Right lobe of liver (tissue), 6 donors: Measurements from ENCODE around the gene COQ9. TPM values are rescaled to one million over a fixed set of nuclear protein-coding genes. Genes with fewer than 3 reads are reported as not detected.

ENCODE experiments used
- ATAC-seq, 4 donors: fragments of 200-7000 bp; cut with Tn5 transposase; one replicate each; pipeline ENCODE4 v1.9.1; 2020; ENCODE audit warnings: mild to moderate bottlenecking in 4 of 4, moderate library complexity in 4 of 4
- DNase-seq, 3 donors: peaks; one replicate each; pipeline ENCODE4 v3.0.0-alpha.2; 2020
- H3K27ac ChIP-seq, 3 donors: fragments of 200-600 bp; one replicate each; pipeline ENCODE4 v1.8.0; 2022
- H3K27me3 ChIP-seq, 2 donors: fragments of 200-600 bp; one replicate each; pipeline ENCODE4 v1.8.0; 2022
- H3K36me3 ChIP-seq, 4 donors: fragments of 200-600 bp; sonication (generic) in 1 of 4; one replicate each; pipeline versions ENCODE4 v1.5.1 to v1.8.0; 2017 to 2022; ENCODE audit warnings: control low read depth in 1 of 4
- H3K4me1 ChIP-seq, 4 donors: fragments of 200-600 bp; sonication (generic) in 1 of 4; one replicate each; pipeline versions ENCODE4 v1.5.1 to v1.8.0; 2017 to 2022; ENCODE audit warnings: control low read depth in 1 of 4
- H3K4me3 ChIP-seq, 3 donors: fragments of 200-600 bp; one replicate each; pipeline ENCODE4 v1.8.0; 2022
- H3K9me3 ChIP-seq, 4 donors: fragments of 200-600 bp; sonication (generic) in 1 of 4; one replicate each; pipeline versions ENCODE4 v1.5.1 to v1.8.0; 2017 to 2022; ENCODE audit warnings: control low read depth in 1 of 4
- POLR2A ChIP-seq: fragments of 450-650 bp; IDR thresholded peaks from one replicate; pipeline ENCODE4 v1.6.1; 2017; ENCODE audit warnings: antibody characterized with exemption, mild to moderate bottlenecking
- WGBS: methylation state at CpG from one replicate; pipeline ENCODE4 v1.1.6; 2018; ENCODE audit warnings: low coverage, low lambda C conversion rate; ENCODE audit not compliant: insufficient coverage; ENCODE audit errors: missing lambda C conversion rate; 5-methylcytosine and 5-hydroxymethylcytosine counted together
- intact Hi-C, 2 donors: fragments of 100-400 bp; cut with DNase I; formaldehyde crosslinking; loops; one replicate each; pipeline versions ENCODE4 v1.11.2 to v1.14.1; 2022
- total RNA-seq, 6 experiments: library from RNA; depleted of rRNA in 2 of 6; stranded (reverse); fragments of >200 nt in 2 of 6; fragmentation: NEBNext Ultra II Directional in 3 of 6; extraction: Animal tissue kit (Norgen Biotek cat#: 25700) in 3 of 6; gene quantifications; one replicate each; pipeline versions ENCODE4 v1.1.0 to v1.2.4, GENCODE V29; 2016 to 2023
- TF ChIP-seq, protein P1 (sequence below), 4 donors: fragments of 200-600 bp in 3 of 4; fragments of 450-650 bp in 1 of 4; IDR thresholded peaks; one replicate each; pipeline versions ENCODE4 v1.5.1 to v1.8.0; 2016 to 2022; ENCODE audit warnings: antibody characterized with exemption in 4 of 4, mild to moderate bottlenecking in 2 of 4
- donor health status: DM: no; HTN: yes; CAD: no.
- donor health status: DM: no; HTN: no; CAD: no.
- donor health status: DM: no; HTN: no; CAD: no.
- donor health status: DM: no; HTN: yes; CAD: no.
- donor health status: DM: no; HTN: yes; CAD: no.

COQ9 gene
- total RNA-seq, 6 experiments from 2014 or later: 43.2 to 81.4 (median 55.3) TPM

DNA sequence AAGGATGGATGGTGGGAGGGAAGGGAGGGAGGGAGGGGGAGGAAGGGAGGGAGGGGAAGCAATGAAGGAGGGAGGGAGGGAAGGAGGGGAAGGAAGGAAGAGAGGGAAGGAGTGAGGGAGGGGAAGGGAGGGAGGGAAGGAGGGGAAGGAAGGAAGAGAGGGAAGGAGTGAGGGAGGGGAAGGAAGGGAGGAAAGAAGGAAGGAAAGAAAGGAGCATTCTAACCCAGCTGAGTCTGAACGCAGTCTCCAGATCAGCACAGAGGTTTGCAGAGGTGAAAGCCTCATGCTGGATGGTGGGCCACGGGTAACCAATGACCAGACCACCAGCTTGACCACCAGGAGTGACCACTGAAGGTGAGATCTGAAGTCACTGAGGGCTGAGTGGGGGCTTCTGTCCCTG lies 24.1 kb upstream of the COQ9 start:
- Histone ChIP-seq H3K36me3 (peaks cover 0 to 6% (median 2%) of the 10 kb centered on the region in 4 donors), H3K4me3 (no peak overlapping the region), H3K9me3 (no peaks in the 10 kb centered on the region), H3K27me3 (no peaks in the 10 kb centered on the region), H3K27ac (no peak overlapping the region), H3K4me1 (peaks cover 0 to 9% (median 3%) of the 10 kb centered on the region in 4 donors)
- WGBS: 58% methylated on average over 2 of the region's 2 CpGs
- ATAC-seq: no peak
- no peak for DNase-seq
- TF ChIP-seq POLR2A: no peak
- TF ChIP-seq, protein P1, sequence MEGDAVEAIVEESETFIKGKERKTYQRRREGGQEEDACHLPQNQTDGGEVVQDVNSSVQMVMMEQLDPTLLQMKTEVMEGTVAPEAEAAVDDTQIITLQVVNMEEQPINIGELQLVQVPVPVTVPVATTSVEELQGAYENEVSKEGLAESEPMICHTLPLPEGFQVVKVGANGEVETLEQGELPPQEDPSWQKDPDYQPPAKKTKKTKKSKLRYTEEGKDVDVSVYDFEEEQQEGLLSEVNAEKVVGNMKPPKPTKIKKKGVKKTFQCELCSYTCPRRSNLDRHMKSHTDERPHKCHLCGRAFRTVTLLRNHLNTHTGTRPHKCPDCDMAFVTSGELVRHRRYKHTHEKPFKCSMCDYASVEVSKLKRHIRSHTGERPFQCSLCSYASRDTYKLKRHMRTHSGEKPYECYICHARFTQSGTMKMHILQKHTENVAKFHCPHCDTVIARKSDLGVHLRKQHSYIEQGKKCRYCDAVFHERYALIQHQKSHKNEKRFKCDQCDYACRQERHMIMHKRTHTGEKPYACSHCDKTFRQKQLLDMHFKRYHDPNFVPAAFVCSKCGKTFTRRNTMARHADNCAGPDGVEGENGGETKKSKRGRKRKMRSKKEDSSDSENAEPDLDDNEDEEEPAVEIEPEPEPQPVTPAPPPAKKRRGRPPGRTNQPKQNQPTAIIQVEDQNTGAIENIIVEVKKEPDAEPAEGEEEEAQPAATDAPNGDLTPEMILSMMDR (IDR thresholded peaks at IDR 0.05): no peak
- intact Hi-C loops: loop anchor here (5.0 to 10.0 kb wide), 2 partner anchors 92 to 94 kb away; no protein-coding TSS in a partner anchor

DNA sequence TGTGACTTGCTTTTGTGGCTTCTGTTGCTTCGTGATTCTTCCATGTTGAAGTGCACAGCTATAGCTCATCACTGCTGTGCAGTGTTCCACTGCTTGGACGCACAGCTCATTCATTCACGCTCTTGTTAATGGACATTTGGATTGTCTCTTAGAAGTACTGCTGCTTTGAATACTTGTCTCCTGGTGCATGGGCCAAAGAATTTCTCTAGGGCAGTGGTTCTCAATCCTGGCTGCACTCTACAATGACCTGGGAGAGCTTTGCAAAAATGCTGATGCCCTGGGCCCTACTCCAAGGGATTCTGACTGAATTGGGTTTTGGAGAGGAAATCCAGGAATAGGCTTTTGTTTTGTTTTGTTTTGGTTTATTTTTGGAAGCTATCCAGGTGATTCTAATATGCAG lies 22.7 kb upstream of the COQ9 start:
- DNase-seq (no peak), ATAC-seq (no peak)
- no peaks in the 10 kb centered on the region for H3K4me1 ChIP-seq
- peaks cover 0 to 18% (median 10%) of the 10 kb centered on the region in 4 donors for H3K36me3 ChIP-seq
- H3K4me3 ChIP-seq: no peak overlapping the region
- H3K27ac ChIP-seq: no peak overlapping the region
- intact Hi-C loops: loop anchor here (5.0 to 10.0 kb wide), 2 partner anchors 90 to 93 kb away; no protein-coding TSS in a partner anchor
- TF ChIP-seq, protein P1 (IDR thresholded peaks at IDR 0.05): no peak
- TF ChIP-seq POLR2A: no peak
- H3K9me3 ChIP-seq: no peaks in the 10 kb centered on the region
- H3K27me3 ChIP-seq: no peaks in the 10 kb centered on the region
- WGBS: 67% methylated on average over 1 of the region's 3 CpGs

DNA sequence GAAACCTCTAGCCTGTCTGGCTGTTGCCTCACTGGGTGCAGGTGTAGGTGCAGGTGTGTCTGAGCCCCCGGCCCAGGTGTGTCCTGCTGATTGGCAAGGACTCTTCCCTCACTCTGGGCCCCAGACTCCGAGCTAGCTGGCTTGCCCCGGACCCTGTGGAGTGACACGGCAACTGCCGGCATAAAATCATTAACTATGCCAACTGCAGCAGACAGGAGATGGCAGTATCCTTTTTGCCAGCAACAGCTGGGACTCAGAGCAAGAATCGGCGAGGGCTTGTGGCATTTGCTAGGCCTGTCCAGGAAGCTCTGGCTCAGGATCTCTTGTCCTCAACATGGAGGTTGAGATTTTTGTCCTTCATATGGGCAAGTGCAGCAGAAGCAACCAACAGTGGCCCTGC lies 20.9 kb upstream of the COQ9 start:
- TF ChIP-seq, protein P1 (IDR thresholded peaks at IDR 0.05): no peak
- TF ChIP-seq POLR2A: no peak
- WGBS: 70% methylated on average over 2 of the region's 7 CpGs

DNA sequence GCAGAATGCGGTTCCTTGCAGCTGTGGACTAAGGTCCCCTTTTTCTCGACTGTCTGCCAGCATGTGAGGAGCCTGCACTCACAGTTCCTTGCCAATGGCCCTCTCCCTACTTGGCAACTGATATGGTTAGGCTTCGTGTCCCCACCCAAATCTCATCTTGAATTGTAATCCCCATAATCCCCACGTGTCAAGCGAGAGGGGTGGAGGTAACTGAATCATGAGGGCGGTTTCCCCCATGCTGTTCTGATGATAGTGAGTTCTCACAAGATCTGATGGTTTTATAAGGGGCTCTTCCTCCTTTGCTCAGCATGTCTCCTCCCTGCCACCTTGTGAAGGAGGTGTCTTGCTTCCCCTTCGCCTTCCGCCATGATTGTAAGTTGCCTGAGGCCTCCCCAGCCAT lies 20.0 kb upstream of the COQ9 start:
- ATAC-seq (no peak), DNase-seq (no peak)
- 96% methylated on average over 3 of the region's 8 CpGs for WGBS
- Histone ChIP-seq H3K36me3 (peaks cover 3 to 43% (median 31%) of the 10 kb centered on the region in 4 donors), H3K9me3 (no peaks in the 10 kb centered on the region), H3K4me3 (no peak overlapping the region), H3K27ac (no peak overlapping the region), H3K4me1 (peaks cover 0 to 1% (median 0%) of the 10 kb centered on the region in 4 donors), H3K27me3 (no peaks in the 10 kb centered on the region)
- intact Hi-C loops: loop anchor here in 1 of 2 donors (10.0 kb wide), 1 partner anchor 87 kb away; no protein-coding TSS in a partner anchor
- TF ChIP-seq, protein P1 (IDR thresholded peaks at IDR 0.05): no peak
- TF ChIP-seq POLR2A: no peak

More for the DNA sequence above, 20.9 kb upstream of the COQ9 start:
- no peak for DNase-seq
- no peaks in the 10 kb centered on the region for H3K9me3 ChIP-seq
- ATAC-seq: peak in 1 of 4 donors; percentile 29
- H3K4me1 ChIP-seq: no peaks in the 10 kb centered on the region
- peaks cover 3 to 33% (median 23%) of the 10 kb centered on the region in 4 donors for H3K36me3 ChIP-seq
- no peaks in the 10 kb centered on the region for H3K27me3 ChIP-seq
- no peak overlapping the region for H3K4me3 ChIP-seq
- intact Hi-C loops: loop anchor here in 1 of 2 donors (10.0 kb wide), 1 partner anchor 88 kb away; no protein-coding TSS in a partner anchor
- no peak overlapping the region for H3K27ac ChIP-seq
